GM12878 (cell line): ENCODE data around the gene AKT3. TPM values are rescaled to one million over a fixed set of nuclear protein-coding genes. Genes with fewer than 3 reads are reported as not detected.

Source experiments
- ATAC-seq: fragments of 200-7000 bp; cut with Tn5 transposase; 3 replicates; pipeline ENCODE4 v1.9.1; 2020; ENCODE audit warnings: mild to moderate bottlenecking, moderate library complexity
- BruUV-seq: library from RNA; stranded (reverse); fragments of 400-500 nt; replicated peaks from 2 replicates; lab custom pipeline; 2021; lab: Mats Ljungman, UMichigan
- CTCF ChIA-PET: fragments of 300-600 bp; sonication (Branson Sonifier 250); formaldehyde crosslinking; extraction: SDS; loops from one replicate; lab custom pipeline; 2021; ENCODE audit warnings: inconsistent platforms; lab: Yijun Ruan, JAX
- POLR2A ChIA-PET: fragments of 350-600 bp; formaldehyde crosslinking; extraction: SDS; loops from one replicate; lab custom pipeline; 2021; ENCODE audit warnings: inconsistent platforms; lab: Charles Lee
- RAD21 ChIA-PET: fragments of 300-600 bp; sonication (Branson Sonifier 250); formaldehyde crosslinking; loops from one replicate; lab custom pipeline; 2023; ENCODE audit warnings: antibody characterized with exemption; ENCODE audit not compliant: unreplicated experiment; lab: Charles Lee
- SMC1A ChIA-PET: fragments of 300-600 bp; sonication (Branson Sonifier 250); formaldehyde crosslinking; loops from one replicate; lab custom pipeline; 2023; ENCODE audit not compliant: unreplicated experiment, uncharacterized antibody; lab: Charles Lee
- DNase-seq: peaks from one replicate; pipeline ENCODE4 v3.0.0-alpha.2; 2011; ENCODE audit warnings: low read depth, low spot score
- FAIRE-seq: peaks from 3 replicates; lab custom pipeline; 2011; peaks lifted over from hg19 to GRCh38; lab: Jason Lieb, UNC
- H2AFZ ChIP-seq: 2 replicates; pipeline ENCODE4 v1.6.0; 2011; ENCODE audit warnings: low read depth, low read length, control low read depth; ENCODE audit not compliant: control insufficient read depth
- H3K27ac ChIP-seq: 2 replicates; pipeline ENCODE4 v1.5.1; 2011; ENCODE audit warnings: control low read depth; ENCODE audit not compliant: control insufficient read depth, insufficient read depth
- H3K27me3 ChIP-seq, 2 experiments: replicated peaks in 1 of 2; 2 replicates each; pipeline versions ENCODE4 v1.6.0 to v1.6.1; 2011; ENCODE audit warnings: low read length in 1 of 2; ENCODE audit not compliant: control insufficient read depth in 2 of 2, insufficient read depth in 2 of 2
- H3K36me3 ChIP-seq, 2 experiments: 2 replicates each; pipeline ENCODE4 v1.5.1; 2011; ENCODE audit warnings: low read length in 1 of 2; ENCODE audit not compliant: control insufficient read depth in 2 of 2, insufficient read depth in 2 of 2
- H3K4me1 ChIP-seq: 2 replicates; pipeline ENCODE4 v1.6.1; 2011; ENCODE audit warnings: mild to moderate bottlenecking, low read length, moderate library complexity, mixed read lengths; ENCODE audit not compliant: control insufficient read depth, insufficient read depth
- H3K4me2 ChIP-seq: 2 replicates; pipeline ENCODE4 v1.6.0; 2011; ENCODE audit warnings: control low read depth; ENCODE audit not compliant: control insufficient read depth, insufficient read depth
- H3K4me3 ChIP-seq: fragments of 200-600 bp; sonication (generic); 2 replicates; pipeline ENCODE4 v1.5.1; 2016
- H3K79me2 ChIP-seq: 2 replicates; pipeline ENCODE4 v1.6.0; 2011; ENCODE audit warnings: low read length; ENCODE audit not compliant: control insufficient read depth, insufficient read depth
- H3K9ac ChIP-seq: 2 replicates; pipeline ENCODE4 v1.8.0; 2011; ENCODE audit warnings: low read length, control low read depth, mixed read lengths; ENCODE audit not compliant: control insufficient read depth, insufficient read depth
- H3K9me3 ChIP-seq: replicated peaks from 3 replicates; pipeline ENCODE4 v1.5.1; 2011; ENCODE audit warnings: mild to moderate bottlenecking, low read length; ENCODE audit not compliant: control insufficient read depth, insufficient read depth
- H4K20me1 ChIP-seq: 2 replicates; pipeline ENCODE4 v1.6.0; 2011; ENCODE audit not compliant: control insufficient read depth, insufficient read depth
- ATF7 ChIP-seq: fragments of 450-650 bp; IDR thresholded peaks from 2 replicates; pipeline ENCODE4 v1.6.1; 2016; ENCODE audit warnings: low read depth, mild to moderate bottlenecking
- CBFB ChIP-seq: IDR thresholded peaks from 2 replicates; pipeline ENCODE4 v1.6.1; 2016; ENCODE audit warnings: antibody characterized with exemption, low read depth
- EZH2 ChIP-seq: IDR thresholded peaks from 2 replicates; pipeline ENCODE4 v1.6.1; 2012; ENCODE audit warnings: low read depth, mild to moderate bottlenecking, control low read depth, inconsistent platforms, low read length, borderline replicate concordance; ENCODE audit not compliant: control insufficient read depth
- HDGF ChIP-seq: fragments of 450-650 bp; IDR thresholded peaks from 2 replicates; pipeline ENCODE4 v1.6.1; 2016; ENCODE audit warnings: antibody characterized with exemption
- IKZF2 ChIP-seq, 2 experiments: fragments of 450-650 bp; IDR thresholded peaks; 2 replicates each; pipeline ENCODE4 v1.6.1; 2017; ENCODE audit warnings: mild to moderate bottlenecking in 2 of 2, moderate library complexity in 2 of 2
- MTA3 ChIP-seq: IDR thresholded peaks from 2 replicates; pipeline ENCODE4 v1.6.1; 2012; ENCODE audit warnings: low read length, inconsistent platforms, borderline replicate concordance
- RBBP5 ChIP-seq: fragments of 200-600 bp; sonication (generic); conservative IDR thresholded peaks from 2 replicates; pipeline ENCODE4 v1.6.1; 2016
- SMAD5 ChIP-seq: IDR thresholded peaks from 2 replicates; pipeline ENCODE4 v1.6.1; 2016; ENCODE audit warnings: antibody characterized with exemption, low read depth
- ZNF24 ChIP-seq: fragments of 450-650 bp; IDR thresholded peaks from 2 replicates; pipeline ENCODE4 v1.6.1; 2017; ENCODE audit warnings: antibody characterized with exemption, mild to moderate bottlenecking
- WGBS: methylation state at CpG from one replicate; pipeline ENCODE4 v1.1.6; 2016; ENCODE audit warnings: low lambda C conversion rate; ENCODE audit not compliant: insufficient replicate concordance, insufficient coverage; ENCODE audit errors: missing lambda C conversion rate; 5-methylcytosine and 5-hydroxymethylcytosine counted together
- in situ Hi-C: fragments of 300-500 bp; cut with MboI; formaldehyde crosslinking; loops from 9 replicates; pipeline ENCODE4 v1.14.3; 2018; ENCODE audit warnings: mixed read lengths
- intact Hi-C: fragments of 100-400 bp; cut with micrococcal nuclease; formaldehyde crosslinking; loops from one replicate; pipeline ENCODE4 v1.14.2; 2022; ENCODE audit not compliant: unreplicated experiment
- polyA plus RNA-seq, 11 experiments: library from polyadenylated mRNA; depleted of rRNA in 4 of 11; unstranded in 6 of 11; stranded (reverse) in 5 of 11; fragments of >200 nt; fragmentation: Nextera tagmentation in 4 of 11; fragmentation: Illumina TruSeq in 1 of 11; extraction: Ambion mirVana in 4 of 11; extraction: Trizol in 1 of 11; gene quantifications; 1 replicate in 1 of 11; 2 replicates in 10 of 11; pipeline versions ENCODE4 v1.2.1 to v1.2.3, GENCODE V29; 2011 to 2016; ENCODE audit warnings: inconsistent platforms in 2 of 11, missing spikeins in 2 of 11, low read depth in 1 of 11
- total RNA-seq, 4 experiments: library from RNA; depleted of rRNA in 3 of 4; stranded (reverse); fragments of >200 nt in 3 of 4; fragmentation: Illumina TruSeq in 1 of 4; extraction: Trizol in 1 of 4; gene quantifications; 2 replicates each; pipeline versions ENCODE4 v1.2.1 to v1.2.3, GENCODE V29; 2013 to 2021
- TF ChIP-seq, protein P1 (sequence below): fragments of 450-650 bp; IDR thresholded peaks from 2 replicates; pipeline ENCODE4 v1.6.1; 2017; ENCODE audit warnings: mild to moderate bottlenecking, low read depth, inconsistent platforms; ENCODE audit not compliant: poor library complexity, severe bottlenecking

Gene AKT3
- total and polyA plus RNA-seq, 10 of the 15 experiments (the other 5 are each of a cell fraction or from before 2014, with no cell fraction given): 0.03 to 0.56 (median 0.19) TPM

DNA sequence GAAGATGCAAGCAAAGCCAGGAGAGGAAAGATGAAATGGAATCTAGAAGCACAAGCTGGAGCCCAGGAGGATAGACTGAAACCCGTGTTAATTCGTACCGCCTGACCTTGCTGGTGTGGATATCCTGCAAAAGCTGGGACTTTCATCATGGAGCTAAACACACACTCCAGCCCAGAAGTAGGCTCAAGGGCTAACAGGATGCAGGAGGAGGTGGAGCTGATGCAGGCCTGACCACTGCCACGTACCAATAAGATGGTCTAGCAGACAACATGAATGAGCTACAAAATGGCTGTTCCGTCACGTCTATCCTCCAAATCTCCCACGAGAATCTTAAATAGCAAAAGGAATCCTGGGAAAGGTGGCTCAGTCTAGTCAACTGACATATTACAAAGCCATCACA, 323.9 kb downstream of the AKT3 start:
- H3K79me2 ChIP-seq: no peaks in the 10 kb centered on the region
- intact Hi-C loops (no loop called here), in situ Hi-C loops (no loop called here)
- DNase-seq (no peak), ATAC-seq (no peak), FAIRE-seq (no peak)
- 98% methylated on average over 7 of the region's 7 CpGs for WGBS
- ChIA-PET POLR2A (no interaction called here), CTCF (no interaction called here), RAD21 (no interaction called here), SMC1A (interaction anchor here (0.5 kb wide), 1 partner anchor 14 kb away, joined by 4 read pairs; no protein-coding TSS in a partner anchor)
- H3K9ac ChIP-seq: no peak overlapping the region
- TF ChIP-seq ZNF24 (no peak), IKZF2 (IDR thresholded peaks at IDR 0.05) (no peak), RBBP5 (no peak), HDGF (no peak), MTA3 (no peak), CBFB (no peak), SMAD5 (no peak), EZH2 (no peak), ATF7 (no peak)
- TF ChIP-seq, protein P1, sequence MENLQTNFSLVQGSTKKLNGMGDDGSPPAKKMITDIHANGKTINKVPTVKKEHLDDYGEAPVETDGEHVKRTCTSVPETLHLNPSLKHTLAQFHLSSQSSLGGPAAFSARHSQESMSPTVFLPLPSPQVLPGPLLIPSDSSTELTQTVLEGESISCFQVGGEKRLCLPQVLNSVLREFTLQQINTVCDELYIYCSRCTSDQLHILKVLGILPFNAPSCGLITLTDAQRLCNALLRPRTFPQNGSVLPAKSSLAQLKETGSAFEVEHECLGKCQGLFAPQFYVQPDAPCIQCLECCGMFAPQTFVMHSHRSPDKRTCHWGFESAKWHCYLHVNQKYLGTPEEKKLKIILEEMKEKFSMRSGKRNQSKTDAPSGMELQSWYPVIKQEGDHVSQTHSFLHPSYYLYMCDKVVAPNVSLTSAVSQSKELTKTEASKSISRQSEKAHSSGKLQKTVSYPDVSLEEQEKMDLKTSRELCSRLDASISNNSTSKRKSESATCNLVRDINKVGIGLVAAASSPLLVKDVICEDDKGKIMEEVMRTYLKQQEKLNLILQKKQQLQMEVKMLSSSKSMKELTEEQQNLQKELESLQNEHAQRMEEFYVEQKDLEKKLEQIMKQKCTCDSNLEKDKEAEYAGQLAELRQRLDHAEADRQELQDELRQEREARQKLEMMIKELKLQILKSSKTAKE: no peak
- H2AFZ ChIP-seq: no peak overlapping the region
- H3K4me3 ChIP-seq: no peak overlapping the region
- H3K9me3 ChIP-seq: no peaks in the 10 kb centered on the region
- H3K27me3 ChIP-seq: no peaks in the 10 kb centered on the region
- H3K4me2 ChIP-seq: no peak overlapping the region
- no TSS peak for BruUV-seq
- no peaks in the 10 kb centered on the region for H3K4me1 ChIP-seq
- H3K27ac ChIP-seq: no peak overlapping the region
- H3K36me3 ChIP-seq: no peaks in the 10 kb centered on the region
- H4K20me1 ChIP-seq: no peaks in the 10 kb centered on the region
